HAP-1 (cell line): ENCODE data around the gene ME2.
"Not testable (repeated sequence)": the region's sequence is repeated elsewhere in the genome, so short reads cannot be mapped to it uniquely, and the experiment has no call there.

Experiments
- DNase-seq, 2 experiments: peaks; one replicate each; pipeline ENCODE4 v3.0.0-alpha.2; 2016 to 2020; ENCODE audit warnings: low spot score in 2 of 2
- H3K27me3 ChIP-seq: fragments of 250-450 bp; sonication (Bioruptor Pico); 2 replicates; pipeline ENCODE4 v1.5.1; 2020; ENCODE audit warnings: low read depth, mild to moderate bottlenecking, moderate library complexity
- H3K36me3 ChIP-seq: fragments of 250-450 bp; sonication (Bioruptor Pico); replicated peaks from 2 replicates; pipeline ENCODE4 v1.5.1; 2020; ENCODE audit warnings: mild to moderate bottlenecking
- H3K4me1 ChIP-seq: fragments of 250-450 bp; sonication (Bioruptor Pico); 2 replicates; pipeline ENCODE4 v1.5.1; 2020; ENCODE audit warnings: mild to moderate bottlenecking
- H3K4me3 ChIP-seq: fragments of 250-450 bp; sonication (Bioruptor Pico); 2 replicates; pipeline ENCODE4 v1.5.1; 2020; ENCODE audit warnings: mild to moderate bottlenecking, moderate library complexity
- H3K9me3 ChIP-seq: fragments of 250-450 bp; sonication (Bioruptor Pico); 2 replicates; pipeline ENCODE4 v1.5.1; 2020; ENCODE audit warnings: mild to moderate bottlenecking, moderate library complexity
- in situ Hi-C: fragments of 300-500 bp; cut with MboI; formaldehyde crosslinking; loops from 3 replicates; pipeline ENCODE4 v1.14.3; 2020; ENCODE audit warnings: low sequenced_read_pairs, inconsistent platforms, mixed read lengths

ME2 gene

GRCh38 chr18:50947899-50948298, 69.0 kb downstream of the ME2 start:
- H3K9me3 ChIP-seq, result no peaks in the 10 kb centered on the region
- H3K4me1 ChIP-seq, result no peaks in the 10 kb centered on the region
- H3K36me3 ChIP-seq, result no peaks in the 10 kb centered on the region
- H3K4me3 ChIP-seq, result no peak overlapping the region
- no peaks in the 10 kb centered on the region for H3K27me3 ChIP-seq
- in situ Hi-C loops, result no loop called here
- DNase-seq, result no peak

GRCh38 chr18:50949185-50949584, 70.3 kb downstream of the ME2 start:
- in situ Hi-C loops, result no loop called here
- no peak for DNase-seq

GRCh38 chr18:50950626-50951025, 71.7 kb downstream of the ME2 start:
- Histone ChIP-seq H3K9me3 (no peaks in the 10 kb centered on the region), H3K36me3 (no peaks in the 10 kb centered on the region), H3K4me1 (no peaks in the 10 kb centered on the region), H3K27me3 (no peaks in the 10 kb centered on the region), H3K4me3 (no peak overlapping the region)
- in situ Hi-C loops, result no loop called here
- DNase-seq, result no peak

More at GRCh38 chr18:50949185-50949584, 70.3 kb downstream of the ME2 start:
- no peaks in the 10 kb centered on the region for H3K9me3 ChIP-seq
- H3K36me3 ChIP-seq, result no peaks in the 10 kb centered on the region
- H3K27me3 ChIP-seq, result no peaks in the 10 kb centered on the region
- no peaks in the 10 kb centered on the region for H3K4me1 ChIP-seq
- no peak overlapping the region for H3K4me3 ChIP-seq

- no peaks in the 10 kb centered on the region; the same call in 1 of the 2 replicates for H3K27me3 ChIP-seq
- no peak for DNase-seq
- in situ Hi-C loops, result no loop called here
These were observed 74.9 kb downstream of the ME2 start for GRCh38 chr18:50953822-50954221.

GRCh38 chr18:50955253-50955652, 76.3 kb downstream of the ME2 start:
- Histone ChIP-seq H3K36me3 (no peaks in the 10 kb centered on the region), H3K4me1 (no peaks in the 10 kb centered on the region), H3K27me3 (no peaks in the 10 kb centered on the region; the same call in 1 of the 2 replicates), H3K4me3 (no peak overlapping the region), H3K9me3 (no peaks in the 10 kb centered on the region)
- no peak for DNase-seq
- in situ Hi-C loops, result no loop called here

More at GRCh38 chr18:50953822-50954221, 74.9 kb downstream of the ME2 start:
- H3K36me3 ChIP-seq, result no peaks in the 10 kb centered on the region
- no peaks in the 10 kb centered on the region for H3K4me1 ChIP-seq
- no peaks in the 10 kb centered on the region for H3K9me3 ChIP-seq
- H3K4me3 ChIP-seq, result no peak overlapping the region

GRCh38 chr18:50956116-50956515, 77.2 kb downstream of the ME2 start:
- in situ Hi-C loops, result no loop called here
- no peak overlapping the region for H3K4me3 ChIP-seq

GRCh38 chr18:50961974-50962373, 83.1 kb downstream of the ME2 start:
- in situ Hi-C loops, result no loop called here
- Histone ChIP-seq H3K9me3 (peaks cover 4% of the 10 kb centered on the region), H3K4me1 (no peaks in the 10 kb centered on the region), H3K4me3 (no peak overlapping the region), H3K36me3 (no peaks in the 10 kb centered on the region), H3K27me3 (no peaks in the 10 kb centered on the region; the same call in 1 of the 2 replicates)
- no peak for DNase-seq

More at GRCh38 chr18:50956116-50956515, 77.2 kb downstream of the ME2 start:
- DNase-seq, result no peak
- Histone ChIP-seq H3K27me3 (no peaks in the 10 kb centered on the region; the same call in 1 of the 2 replicates), H3K9me3 (no peaks in the 10 kb centered on the region), H3K4me1 (no peaks in the 10 kb centered on the region), H3K36me3 (no peaks in the 10 kb centered on the region)

GRCh38 chr18:50967714-50968661, 89.1 kb downstream of the ME2 start, which contains the start of gene ELAC1:
TSS of gene ELAC1 (plus strand) at chr18:50968040. CDS start at chr18:50974405, 6,365 bp downstream.
- H3K9me3 ChIP-seq, result no peaks in the 10 kb centered on the region
- DNase-seq, result peak; percentile 71 to 77
- no peaks in the 10 kb centered on the region for H3K27me3 ChIP-seq
- H3K4me1 ChIP-seq, result peaks cover 17% of the 10 kb centered on the region
- in situ Hi-C loops, result no loop called here
- H3K36me3 ChIP-seq, result no peaks in the 10 kb centered on the region
- peak within 1 kb of the TSS; percentile 58 for H3K4me3 ChIP-seq

GRCh38 chr18:50969448-50969847, 90.5 kb downstream of the ME2 start:
- no peaks in the 10 kb centered on the region for H3K27me3 ChIP-seq
- in situ Hi-C loops, result no loop called here
- H3K36me3 ChIP-seq, result no peaks in the 10 kb centered on the region
- peak in 1 of 2 experiments; percentile 16 for DNase-seq
- H3K4me3 ChIP-seq, result peak overlapping the region; percentile 58; the same call in 1 of the 2 replicates
- peaks cover 17% of the 10 kb centered on the region for H3K4me1 ChIP-seq
- H3K9me3 ChIP-seq, result no peaks in the 10 kb centered on the region

- H3K4me3 ChIP-seq, result no peak overlapping the region
- H3K36me3 ChIP-seq, result no peaks in the 10 kb centered on the region
- no peaks in the 10 kb centered on the region for H3K9me3 ChIP-seq
- DNase-seq, result no peak
- no peaks in the 10 kb centered on the region for H3K27me3 ChIP-seq
- peaks cover 17% of the 10 kb centered on the region for H3K4me1 ChIP-seq
- in situ Hi-C loops, result no loop called here
These were observed 91.1 kb downstream of the ME2 start for GRCh38 chr18:50970006-50970405.

- in situ Hi-C loops, H3K4me3 ChIP-seq, H3K27me3 ChIP-seq, H3K9me3 ChIP-seq, DNase-seq: not testable (repeated sequence)
- Histone ChIP-seq H3K36me3 (peaks cover 22% of the 10 kb centered on the region), H3K4me1 (peaks cover 15% of the 10 kb centered on the region)
These were observed 93.5 kb downstream of the ME2 start for GRCh38 chr18:50972404-50972803.

GRCh38 chr18:50973367-50974126, 94.6 kb downstream of the ME2 start:
- DNase-seq, result no peak
- H3K9me3 ChIP-seq, result peaks cover 8% of the 10 kb centered on the region
- H3K4me1 ChIP-seq, result peaks cover 13% of the 10 kb centered on the region
- no peaks in the 10 kb centered on the region for H3K27me3 ChIP-seq
- H3K4me3 ChIP-seq, result no peak overlapping the region
- in situ Hi-C loops, result no loop called here
- H3K36me3 ChIP-seq, result peaks cover 25% of the 10 kb centered on the region

GRCh38 chr18:50977037-50977760, 98.3 kb downstream of the ME2 start:
- no peak overlapping the region for H3K4me3 ChIP-seq
- H3K4me1 ChIP-seq, result no peaks in the 10 kb centered on the region
- peaks cover 31% of the 10 kb centered on the region for H3K36me3 ChIP-seq
- in situ Hi-C loops, result no loop called here
- H3K27me3 ChIP-seq, result no peaks in the 10 kb centered on the region
- no peak for DNase-seq
- peaks cover 8% of the 10 kb centered on the region for H3K9me3 ChIP-seq
